ENCODE data around the gene LRRC57.

Gene LRRC57

GRCh38 chr15:42593143-42593542 is 44.5 kb upstream of the LRRC57 start:
- TF ChIP-seq EZH2phosphoT487 (conservative IDR thresholded peaks at IDR 0.05; ENCODE audit: low read length) (no peak), CTCF (IDR thresholded peaks at IDR 0.05; ENCODE audit: insufficient read depth, low read length, poor library complexity, severe bottlenecking) (no peak)
- Histone ChIP-seq H2AFZ (ENCODE audit: low read depth, low read length, severe bottlenecking) (no peak overlapping the region), H3K27me3 (ENCODE audit: low read length) (no peaks in the 10 kb centered on the region), H3K9ac (ENCODE audit: low read length) (no peak overlapping the region), H4K20me1 (ENCODE audit: low read depth, low read length) (no peaks in the 10 kb centered on the region), H3F3A (ENCODE audit: insufficient read depth) (no peaks in the 10 kb centered on the region), H3K4me2 (ENCODE audit: low read depth, low read length, poor library complexity, severe bottlenecking) (no peak overlapping the region), H3K9me3 (ENCODE audit: insufficient read depth, low read length) (no peaks in the 10 kb centered on the region), H3K36me3 (ENCODE audit: low read length) (no peaks in the 10 kb centered on the region), H3K27ac (ENCODE audit: low read depth, low read length) (no peak overlapping the region), H3K4me3 (ENCODE audit: insufficient read depth, low read length, poor library complexity, severe bottlenecking) (no peak overlapping the region), H3K9me2 (replicated peaks; ENCODE audit: insufficient read depth, low read length) (no peaks in the 10 kb centered on the region), H3K79me2 (ENCODE audit: insufficient read depth, low read length) (no peaks in the 10 kb centered on the region)

GRCh38 chr15:42592716-42593115 is 44.1 kb upstream of the LRRC57 start:
- Histone ChIP-seq H2AFZ (ENCODE audit: low read depth, low read length, severe bottlenecking) (no peak overlapping the region), H3F3A (ENCODE audit: insufficient read depth) (no peaks in the 10 kb centered on the region), H3K4me2 (ENCODE audit: low read depth, low read length, poor library complexity, severe bottlenecking) (no peak overlapping the region), H3K79me2 (ENCODE audit: insufficient read depth, low read length) (no peaks in the 10 kb centered on the region), H3K9me3 (ENCODE audit: insufficient read depth, low read length) (no peaks in the 10 kb centered on the region), H3K9me2 (replicated peaks; ENCODE audit: insufficient read depth, low read length) (no peaks in the 10 kb centered on the region), H3K27me3 (ENCODE audit: low read length) (no peaks in the 10 kb centered on the region), H3K4me3 (ENCODE audit: insufficient read depth, low read length, poor library complexity, severe bottlenecking) (no peak overlapping the region), H3K9ac (ENCODE audit: low read length) (no peak overlapping the region), H3K27ac (ENCODE audit: low read depth, low read length) (no peak overlapping the region), H4K20me1 (ENCODE audit: low read depth, low read length) (no peaks in the 10 kb centered on the region), H3K36me3 (ENCODE audit: low read length) (no peaks in the 10 kb centered on the region)
- TF ChIP-seq CTCF (IDR thresholded peaks at IDR 0.05; ENCODE audit: insufficient read depth, low read length, poor library complexity, severe bottlenecking) (no peak), EZH2phosphoT487 (conservative IDR thresholded peaks at IDR 0.05; ENCODE audit: low read length) (no peak)

GRCh38 chr15:42591238-42591934 is 42.8 kb upstream of the LRRC57 start:
- no peaks in the 10 kb centered on the region for H3K79me2 ChIP-seq (ENCODE audit: insufficient read depth, low read length)
- H3K27ac ChIP-seq (ENCODE audit: low read depth, low read length): no peak overlapping the region
- H3K9me3 ChIP-seq (ENCODE audit: insufficient read depth, low read length): no peaks in the 10 kb centered on the region
- TF ChIP-seq CTCF (IDR thresholded peaks at IDR 0.05; ENCODE audit: insufficient read depth, low read length, poor library complexity, severe bottlenecking) (no peak), EZH2phosphoT487 (conservative IDR thresholded peaks at IDR 0.05; ENCODE audit: low read length) (no peak)
- no peak overlapping the region for H3K9ac ChIP-seq (ENCODE audit: low read length)
- H3K36me3 ChIP-seq (ENCODE audit: low read length): no peaks in the 10 kb centered on the region
- H3K4me2 ChIP-seq (ENCODE audit: low read depth, low read length, poor library complexity, severe bottlenecking): no peak overlapping the region
- H2AFZ ChIP-seq (ENCODE audit: low read depth, low read length, severe bottlenecking): no peak overlapping the region
- H3F3A ChIP-seq (ENCODE audit: insufficient read depth): no peaks in the 10 kb centered on the region
- H3K9me2 ChIP-seq (replicated peaks; ENCODE audit: insufficient read depth, low read length): no peaks in the 10 kb centered on the region
- H4K20me1 ChIP-seq (ENCODE audit: low read depth, low read length): no peaks in the 10 kb centered on the region
- no peaks in the 10 kb centered on the region for H3K27me3 ChIP-seq (ENCODE audit: low read length)
- H3K4me3 ChIP-seq (ENCODE audit: insufficient read depth, low read length, poor library complexity, severe bottlenecking): no peak overlapping the region

Data from SU-DHL-6 (cell line).